PFSK-1 (cell line): Measurements from ENCODE around the gene MCUR1.

ENCODE experiments used
- POLR2AphosphoS5 ChIP-seq: IDR thresholded peaks from 2 replicates; pipeline ENCODE4 v1.6.1; 2012; ENCODE audit warnings: low read depth, mild to moderate bottlenecking, control low read depth, low read length, moderate library complexity
- TF ChIP-seq, protein P1 (sequence below), 2 experiments: IDR thresholded peaks; 2 replicates each; pipeline versions ENCODE4 v1.6.1 to v1.8.0; 2011 to 2012; ENCODE audit warnings: low read depth in 2 of 2, low read length in 2 of 2, control low read depth in 1 of 2, inconsistent platforms in 1 of 2, mild to moderate bottlenecking in 1 of 2, moderate library complexity in 1 of 2; ENCODE audit not compliant: insufficient read depth in 1 of 2

DNA sequence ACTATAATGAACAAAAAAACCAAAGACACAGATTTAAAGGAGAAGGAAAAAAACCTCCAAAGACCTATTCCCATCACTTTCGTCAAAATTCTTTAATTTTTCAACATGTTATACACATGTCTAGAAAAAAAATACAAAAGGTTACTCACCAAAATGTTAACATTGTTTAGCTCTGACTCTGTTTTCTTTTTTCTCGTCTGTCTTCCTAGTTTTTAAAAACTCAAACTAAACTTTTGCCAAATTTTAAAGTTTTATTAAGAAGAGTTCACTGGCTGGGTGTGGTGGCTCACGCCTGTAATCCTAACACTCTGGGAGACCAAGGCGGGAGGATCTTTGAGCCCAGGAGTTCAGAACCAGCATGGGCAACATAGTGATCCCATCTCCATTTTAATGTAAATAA, 10.8 kb downstream of the MCUR1 start:
- TF ChIP-seq POLR2AphosphoS5, result no peak
- TF ChIP-seq, protein P1, sequence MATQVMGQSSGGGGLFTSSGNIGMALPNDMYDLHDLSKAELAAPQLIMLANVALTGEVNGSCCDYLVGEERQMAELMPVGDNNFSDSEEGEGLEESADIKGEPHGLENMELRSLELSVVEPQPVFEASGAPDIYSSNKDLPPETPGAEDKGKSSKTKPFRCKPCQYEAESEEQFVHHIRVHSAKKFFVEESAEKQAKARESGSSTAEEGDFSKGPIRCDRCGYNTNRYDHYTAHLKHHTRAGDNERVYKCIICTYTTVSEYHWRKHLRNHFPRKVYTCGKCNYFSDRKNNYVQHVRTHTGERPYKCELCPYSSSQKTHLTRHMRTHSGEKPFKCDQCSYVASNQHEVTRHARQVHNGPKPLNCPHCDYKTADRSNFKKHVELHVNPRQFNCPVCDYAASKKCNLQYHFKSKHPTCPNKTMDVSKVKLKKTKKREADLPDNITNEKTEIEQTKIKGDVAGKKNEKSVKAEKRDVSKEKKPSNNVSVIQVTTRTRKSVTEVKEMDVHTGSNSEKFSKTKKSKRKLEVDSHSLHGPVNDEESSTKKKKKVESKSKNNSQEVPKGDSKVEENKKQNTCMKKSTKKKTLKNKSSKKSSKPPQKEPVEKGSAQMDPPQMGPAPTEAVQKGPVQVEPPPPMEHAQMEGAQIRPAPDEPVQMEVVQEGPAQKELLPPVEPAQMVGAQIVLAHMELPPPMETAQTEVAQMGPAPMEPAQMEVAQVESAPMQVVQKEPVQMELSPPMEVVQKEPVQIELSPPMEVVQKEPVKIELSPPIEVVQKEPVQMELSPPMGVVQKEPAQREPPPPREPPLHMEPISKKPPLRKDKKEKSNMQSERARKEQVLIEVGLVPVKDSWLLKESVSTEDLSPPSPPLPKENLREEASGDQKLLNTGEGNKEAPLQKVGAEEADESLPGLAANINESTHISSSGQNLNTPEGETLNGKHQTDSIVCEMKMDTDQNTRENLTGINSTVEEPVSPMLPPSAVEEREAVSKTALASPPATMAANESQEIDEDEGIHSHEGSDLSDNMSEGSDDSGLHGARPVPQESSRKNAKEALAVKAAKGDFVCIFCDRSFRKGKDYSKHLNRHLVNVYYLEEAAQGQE (IDR thresholded peaks at IDR 0.05; ENCODE audit: insufficient read depth in 1 of 2, low read depth in 2 of 2, low read length in 2 of 2), result no peak
